ENCODE measurements around the gene NECAB2. TPM values are rescaled to one million over a fixed set of nuclear protein-coding genes. Genes with fewer than 3 reads are reported as not detected.

Gene NECAB2
- total and polyA plus RNA-seq, 4 donors: 0.10 to 0.57 (median 0.39) TPM

DNA sequence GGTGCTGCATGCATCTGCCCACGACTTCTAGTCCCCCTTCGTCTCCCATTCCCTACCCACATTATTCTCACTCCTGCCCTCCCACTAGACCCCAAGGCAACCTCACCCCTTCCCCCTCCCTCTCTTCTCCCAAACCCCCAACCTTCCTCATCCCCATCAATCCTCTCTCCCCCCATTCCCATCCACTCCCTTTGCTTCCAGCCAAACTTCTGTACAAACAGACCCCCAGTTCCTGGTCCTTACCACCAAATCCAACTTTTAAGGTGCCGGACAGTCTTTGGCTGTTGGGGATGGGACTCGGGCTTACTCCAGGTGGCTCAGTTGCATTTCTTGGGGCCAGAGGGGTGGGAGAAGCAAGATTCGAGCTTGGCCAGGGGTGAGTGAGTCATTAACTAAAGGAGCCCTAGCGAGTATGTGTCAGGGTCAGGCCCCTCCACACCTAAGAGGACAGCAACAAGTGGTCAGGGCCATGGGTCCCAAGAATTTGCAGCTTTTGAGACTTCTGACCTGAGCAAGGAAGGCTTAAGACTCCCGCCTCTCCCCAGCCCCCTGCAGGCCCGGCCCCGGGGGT is 74.3 kb downstream of the NECAB2 start, which contains the start of gene SLC38A8:
TSS of gene SLC38A8 (minus strand) at position 488 of the 571 bp plus-strand sequence. CDS start 638 bp downstream, outside the sequence.
- no peak for TF ChIP-seq CTCF (IDR thresholded peaks at IDR 0.05; ENCODE audit: control extremely low read depth, extremely low read depth)
- Histone ChIP-seq H3K9me3 (ENCODE audit: control insufficient read depth in 4 of 4, insufficient read depth in 3 of 4, low read length in 3 of 4) (peaks cover 0 to 2% (median 0%) of the 10 kb centered on the region in 4 donors), H3K4me1 (ENCODE audit: control insufficient read depth in 5 of 5, insufficient read depth in 5 of 5, low read length in 5 of 5) (peaks cover 0 to 4% (median 0%) of the 10 kb centered on the region in 5 donors), H3K9ac (ENCODE audit: insufficient read depth in 1 of 2, low read length in 2 of 2) (no peak within 1 kb of the TSS), H3K4me3 (no peak within 1 kb of the TSS), H3K27ac (ENCODE audit: low read depth in 1 of 2, low read length in 1 of 2) (peak within 1 kb of the TSS in 1 of 2 donors; percentile 24), H3K36me3 (ENCODE audit: control insufficient read depth in 4 of 4, insufficient read depth in 4 of 4, low read length in 4 of 4) (no peaks in the 10 kb centered on the region), H3K27me3 (ENCODE audit: control insufficient read depth in 3 of 3, insufficient read depth in 3 of 3, low read length in 2 of 3) (peaks cover 0 to 4% (median 0%) of the 10 kb centered on the region in 3 donors)
- no peak for ATAC-seq (ENCODE audit: insufficient read depth, low FRiP score)
- WGBS, 2 donors: 58 to 65% methylated on average over 9 of the region's 9 CpGs
- no peak for DNase-seq

DNA sequence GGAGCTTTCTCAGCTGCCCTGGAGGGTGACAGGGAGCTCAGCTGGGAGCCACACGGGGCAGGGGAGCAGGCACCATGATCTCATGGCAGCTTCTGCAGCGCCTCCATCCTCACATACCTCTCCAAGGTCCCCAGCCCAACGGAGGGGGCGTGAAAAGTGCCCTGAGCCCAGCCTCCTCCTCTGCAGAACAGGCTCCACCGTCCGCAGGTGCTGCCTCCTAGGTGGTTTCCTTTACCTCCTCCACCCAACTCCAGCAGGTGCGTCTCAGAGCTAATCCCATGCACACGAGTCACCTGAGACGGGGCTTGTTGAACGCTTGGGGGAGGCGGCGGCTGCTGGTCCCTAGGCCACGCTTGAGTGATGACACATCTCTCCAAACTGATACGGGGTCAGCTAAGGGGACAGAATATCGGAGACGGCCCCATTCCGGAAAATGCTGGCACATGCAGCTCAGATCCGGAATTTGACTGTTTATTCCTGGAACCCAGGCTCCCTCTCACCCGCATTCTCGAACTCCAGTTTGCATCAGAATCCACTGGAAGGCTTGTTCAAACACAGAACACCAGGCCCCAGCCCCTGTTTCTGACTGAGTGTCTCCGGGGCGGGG is 74.9 kb downstream of the NECAB2 start:
- peaks cover 0 to 2% (median 0%) of the 10 kb centered on the region in 4 donors for H3K9me3 ChIP-seq (ENCODE audit: control insufficient read depth in 4 of 4, insufficient read depth in 3 of 4, low read length in 3 of 4)
- DNase-seq: peak in 1 of 3 donors; percentile 35
- WGBS, 2 donors: 48 to 52% methylated on average over 22 of the region's 22 CpGs
- no peaks in the 10 kb centered on the region for H3K36me3 ChIP-seq (ENCODE audit: control insufficient read depth in 4 of 4, insufficient read depth in 4 of 4, low read length in 4 of 4)
- no peak for ATAC-seq (ENCODE audit: insufficient read depth, low FRiP score)
- H3K4me3 ChIP-seq: no peak overlapping the region
- peak overlapping the region in 1 of 2 donors; percentile 24 for H3K27ac ChIP-seq (ENCODE audit: low read depth in 1 of 2, low read length in 1 of 2)
- H3K4me1 ChIP-seq (ENCODE audit: control insufficient read depth in 5 of 5, insufficient read depth in 5 of 5, low read length in 5 of 5): peaks cover 0 to 4% (median 0%) of the 10 kb centered on the region in 5 donors
- no peak for TF ChIP-seq CTCF (IDR thresholded peaks at IDR 0.05; ENCODE audit: control extremely low read depth, extremely low read depth)
- H3K27me3 ChIP-seq (ENCODE audit: control insufficient read depth in 3 of 3, insufficient read depth in 3 of 3, low read length in 2 of 3): peaks cover 0 to 4% (median 0%) of the 10 kb centered on the region in 3 donors
- H3K9ac ChIP-seq (ENCODE audit: insufficient read depth in 1 of 2, low read length in 2 of 2): no peak overlapping the region

GRCh38 chr16:84043486-84044117 is 75.6 kb downstream of the NECAB2 start:
- ATAC-seq (ENCODE audit: insufficient read depth, low FRiP score) (no peak), DNase-seq (no peak)

More at GRCh38 chr16:84043486-84044117, 75.6 kb downstream of the NECAB2 start:
- Histone ChIP-seq H3K4me1 (ENCODE audit: control insufficient read depth in 5 of 5, insufficient read depth in 5 of 5, low read length in 5 of 5) (peaks cover 0 to 4% (median 0%) of the 10 kb centered on the region in 5 donors), H3K9ac (ENCODE audit: insufficient read depth in 1 of 2, low read length in 2 of 2) (no peak overlapping the region), H3K36me3 (ENCODE audit: control insufficient read depth in 4 of 4, insufficient read depth in 4 of 4, low read length in 4 of 4) (no peaks in the 10 kb centered on the region), H3K9me3 (ENCODE audit: control insufficient read depth in 4 of 4, insufficient read depth in 3 of 4, low read length in 3 of 4) (peaks cover 0 to 2% (median 0%) of the 10 kb centered on the region in 4 donors), H3K27ac (ENCODE audit: low read depth in 1 of 2, low read length in 1 of 2) (peak overlapping the region in 1 of 2 donors; percentile 24), H3K4me3 (no peak overlapping the region), H3K27me3 (ENCODE audit: control insufficient read depth in 3 of 3, insufficient read depth in 3 of 3, low read length in 2 of 3) (peaks cover 0 to 4% (median 0%) of the 10 kb centered on the region in 3 donors)
- WGBS, 2 donors: 40 to 43% methylated on average over 17 to 18 of the region's 18 CpGs
- TF ChIP-seq CTCF (IDR thresholded peaks at IDR 0.05; ENCODE audit: control extremely low read depth, extremely low read depth): no peak

Data from lung (tissue), 12 donors.